ENCODE results near the gene HIC1.

The HIC1 gene

GRCh38 chr17:2068519-2069051, 13.7 kb downstream of the HIC1 start:
- no peak overlapping the region for H3K4me3 ChIP-seq (ENCODE audit: low read depth, low read length)
- TF ChIP-seq CTCF (IDR thresholded peaks at IDR 0.05; ENCODE audit: low read depth, low read length, missing control alignments): no peak
- no peak for DNase-seq (ENCODE audit: low read depth)
- in situ Hi-C loops (cut with HindIII; ENCODE audit: low sequenced_read_pairs): loop anchor here (10.0 kb wide), 1 partner anchor 106 kb away; no protein-coding TSS in a partner anchor

DNA sequence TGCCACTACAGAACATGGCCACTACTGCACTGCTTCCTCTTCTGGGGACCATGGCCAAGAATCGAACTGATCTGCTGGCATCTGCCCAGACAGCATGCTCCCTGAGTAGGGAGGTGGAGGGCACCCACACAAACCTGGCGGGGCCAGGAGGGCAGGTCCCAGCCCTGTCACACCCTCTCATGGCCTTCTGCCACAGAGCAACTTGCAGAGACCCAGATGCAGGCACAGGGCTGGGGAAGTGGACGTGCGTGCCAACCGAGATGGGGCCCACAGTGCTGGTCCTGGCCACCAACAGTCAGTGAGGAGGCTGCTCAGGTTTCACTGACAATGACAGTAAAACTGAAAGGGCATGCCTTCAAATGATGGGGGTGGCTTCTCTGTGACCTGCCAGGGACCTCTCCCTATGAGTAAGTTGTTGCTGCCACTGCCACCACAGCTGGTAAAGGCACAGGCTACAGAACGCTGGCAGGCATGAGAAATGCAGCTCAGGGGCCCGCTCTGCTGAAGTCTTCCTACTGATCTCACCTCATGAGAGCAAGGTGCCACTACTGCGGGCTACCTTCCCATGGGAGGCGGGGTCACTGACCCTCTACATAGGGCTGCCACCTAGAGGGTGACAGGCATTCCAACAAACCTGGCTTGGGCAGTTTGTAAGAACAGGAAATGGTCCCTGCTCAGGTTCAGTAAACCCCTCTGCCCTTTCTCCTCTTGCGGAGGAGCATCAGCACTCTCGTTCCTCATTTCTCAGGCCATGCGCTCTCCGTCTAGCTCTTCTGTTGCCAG, 15.5 kb downstream of the HIC1 start:
- TF ChIP-seq CTCF (IDR thresholded peaks at IDR 0.05; ENCODE audit: low read depth, low read length, missing control alignments): no peak
- no peak for DNase-seq (ENCODE audit: low read depth)

GRCh38 chr17:2071024-2071385, 16.1 kb downstream of the HIC1 start:
- in situ Hi-C loops (cut with HindIII; ENCODE audit: low sequenced_read_pairs): no loop called here
- no peak overlapping the region for H3K4me3 ChIP-seq (ENCODE audit: low read depth, low read length)
- TF ChIP-seq CTCF (IDR thresholded peaks at IDR 0.05; ENCODE audit: low read depth, low read length, missing control alignments): no peak
- no peak for DNase-seq (ENCODE audit: low read depth)

More for the DNA sequence above, 15.5 kb downstream of the HIC1 start:
- in situ Hi-C loops (cut with HindIII; ENCODE audit: low sequenced_read_pairs): no loop called here
- no peak overlapping the region for H3K4me3 ChIP-seq (ENCODE audit: low read depth, low read length)

DNA sequence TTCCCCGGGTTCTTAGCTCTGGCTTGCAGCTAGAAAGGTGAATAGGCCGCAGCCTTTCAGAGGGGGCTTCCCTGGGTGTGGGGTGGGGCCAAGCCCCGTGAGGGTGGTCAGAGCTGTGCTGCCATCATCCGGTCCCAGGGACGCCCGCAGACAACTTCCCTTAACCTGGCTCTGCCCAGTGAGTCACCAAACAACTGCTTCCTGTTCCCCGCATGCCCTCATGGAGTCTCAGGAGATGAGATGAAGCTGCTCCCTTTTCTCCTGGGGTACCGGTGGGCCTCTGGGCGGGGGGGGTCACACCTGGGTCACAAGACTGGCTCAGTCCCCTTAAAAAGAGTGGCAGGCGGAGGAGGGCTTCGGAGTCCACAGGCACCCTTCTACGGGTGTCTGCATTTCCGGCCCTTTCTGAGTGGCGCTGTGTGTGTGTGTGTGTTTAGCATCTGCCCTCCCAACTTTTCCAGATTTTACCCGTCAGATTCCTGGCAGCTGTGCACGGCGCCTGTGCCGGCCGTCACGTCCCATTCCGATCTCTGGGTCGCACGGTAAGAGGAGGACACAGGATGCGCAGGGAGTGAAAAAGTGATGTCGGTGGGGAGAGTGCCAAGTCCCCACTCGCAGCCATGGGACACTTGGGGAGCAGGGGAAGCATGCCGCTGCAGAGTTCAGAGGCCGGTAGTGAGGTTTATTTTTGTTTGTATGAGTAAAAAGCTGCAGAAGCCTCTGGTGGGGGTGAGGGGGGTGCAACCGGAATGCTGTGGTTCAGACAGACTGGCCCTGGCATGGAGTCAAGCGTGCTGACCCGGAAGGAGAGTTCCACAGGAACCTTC, 16.8 kb downstream of the HIC1 start:
- no peak overlapping the region for H3K4me3 ChIP-seq (ENCODE audit: low read depth, low read length)
- in situ Hi-C loops (cut with HindIII; ENCODE audit: low sequenced_read_pairs): no loop called here
- no peak for TF ChIP-seq CTCF (IDR thresholded peaks at IDR 0.05; ENCODE audit: low read depth, low read length, missing control alignments)
- DNase-seq (ENCODE audit: low read depth): no peak

- no peak for DNase-seq (ENCODE audit: low read depth)
- no peak overlapping the region for H3K4me3 ChIP-seq (ENCODE audit: low read depth, low read length)
- in situ Hi-C loops (cut with HindIII; ENCODE audit: low sequenced_read_pairs): loop anchor here (25.0 kb wide), 1 partner anchor 187 kb away; no protein-coding TSS in a partner anchor
- no peak for TF ChIP-seq CTCF (IDR thresholded peaks at IDR 0.05; ENCODE audit: low read depth, low read length, missing control alignments)
Measured at GRCh38 chr17:2074919-2075318, 20.0 kb downstream of the HIC1 start.

DNA sequence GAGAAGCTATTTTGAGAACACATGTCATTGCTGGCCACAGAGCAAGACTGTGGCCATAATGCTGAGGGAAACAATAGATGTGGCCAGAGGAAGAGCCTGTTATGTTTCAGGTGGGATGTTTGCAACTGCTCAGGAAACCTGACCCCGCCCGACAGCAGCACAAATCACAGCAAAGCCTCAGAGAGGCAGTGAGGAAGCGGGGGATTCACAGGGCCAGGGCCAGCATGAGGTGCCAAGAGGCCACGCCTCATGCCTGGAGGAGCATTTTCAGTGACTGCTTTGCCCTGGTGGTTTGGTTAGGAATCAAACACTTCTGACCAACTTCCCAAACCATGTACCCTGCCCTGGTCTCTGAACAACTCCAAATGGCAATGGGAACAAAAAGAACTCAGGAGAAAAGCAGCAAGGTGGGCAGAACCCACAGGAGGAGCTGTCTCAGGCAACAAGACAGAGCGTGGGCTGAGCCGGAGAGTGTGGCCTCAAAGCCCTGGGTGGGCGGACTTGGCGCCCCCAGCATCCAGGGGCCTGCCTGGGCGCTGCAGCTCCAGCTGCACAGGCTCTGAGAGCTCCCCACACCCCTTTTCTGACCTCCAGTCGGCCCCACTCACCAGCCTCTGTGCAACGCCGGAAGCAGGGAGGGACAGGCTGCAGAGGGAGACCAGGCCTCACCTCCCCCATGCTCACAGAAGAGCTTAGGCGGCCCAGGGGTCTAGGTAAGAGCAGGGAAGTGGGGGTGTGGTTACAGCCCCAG, 20.6 kb downstream of the HIC1 start:
- no peak for DNase-seq (ENCODE audit: low read depth)
- in situ Hi-C loops (cut with HindIII; ENCODE audit: low sequenced_read_pairs): loop anchor here (25.0 kb wide), 1 partner anchor 187 kb away; no protein-coding TSS in a partner anchor
- TF ChIP-seq CTCF (IDR thresholded peaks at IDR 0.05; ENCODE audit: low read depth, low read length, missing control alignments): no peak
- no peak overlapping the region for H3K4me3 ChIP-seq (ENCODE audit: low read depth, low read length)
